LoVo (cell line): ENCODE results near the gene ERBB4.
"Not testable (repeated sequence)": the region's sequence is repeated elsewhere in the genome, so short reads cannot be mapped to it uniquely, and the experiment has no call there.

Experiments
- DNase-seq: peaks from one replicate; pipeline ENCODE4 v3.0.0-alpha.2; 2016; ENCODE audit warnings: low spot score

ERBB4 gene

GRCh38 chr2:211709389-211709788 lies 829.2 kb downstream of the ERBB4 start:
- no peak for DNase-seq

GRCh38 chr2:211692689-211693088 lies 845.9 kb downstream of the ERBB4 start:
- DNase-seq = no peak

- no peak for DNase-seq
These were observed 847.9 kb downstream of the ERBB4 start for GRCh38 chr2:211690736-211691135.

GRCh38 chr2:211688196-211688595 lies 850.4 kb downstream of the ERBB4 start:
- no peak for DNase-seq

- DNase-seq = no peak
These were observed 863.9 kb downstream of the ERBB4 start for GRCh38 chr2:211674715-211675114.

GRCh38 chr2:211673133-211673905 lies 865.3 kb downstream of the ERBB4 start:
- no peak for DNase-seq

GRCh38 chr2:211671977-211672376 lies 866.6 kb downstream of the ERBB4 start:
- DNase-seq = no peak

- DNase-seq = no peak
These were observed 873.3 kb downstream of the ERBB4 start for GRCh38 chr2:211665299-211665698.

- DNase-seq = no peak
These were observed 874.3 kb downstream of the ERBB4 start for GRCh38 chr2:211664321-211664720.

- DNase-seq = no peak
These were observed 884.3 kb downstream of the ERBB4 start for GRCh38 chr2:211654211-211654780.

- no peak for DNase-seq
These were observed 886.3 kb downstream of the ERBB4 start for GRCh38 chr2:211652327-211652726.

- no peak for DNase-seq
These were observed 889.3 kb downstream of the ERBB4 start for GRCh38 chr2:211649331-211649730.

GRCh38 chr2:211631503-211631902 lies 907.1 kb downstream of the ERBB4 start:
- DNase-seq = no peak

GRCh38 chr2:211623096-211623495 lies 915.5 kb downstream of the ERBB4 start:
- no peak for DNase-seq

- no peak for DNase-seq
These were observed 917.6 kb downstream of the ERBB4 start for GRCh38 chr2:211620986-211621385.

- no peak for DNase-seq
These were observed 920.8 kb downstream of the ERBB4 start for GRCh38 chr2:211617803-211618202.

- DNase-seq = no peak
These were observed 927.0 kb downstream of the ERBB4 start for GRCh38 chr2:211611621-211612020.

GRCh38 chr2:211611061-211611518 lies 927.5 kb downstream of the ERBB4 start:
- peak; percentile 48 for DNase-seq

GRCh38 chr2:211609127-211609526 lies 929.5 kb downstream of the ERBB4 start:
- DNase-seq = no peak

GRCh38 chr2:211599146-211599545 lies 939.5 kb downstream of the ERBB4 start:
- DNase-seq = no peak

- no peak for DNase-seq
These were observed 940.4 kb downstream of the ERBB4 start for GRCh38 chr2:211598238-211598637.

GRCh38 chr2:211592006-211592405 lies 946.6 kb downstream of the ERBB4 start:
- not testable (repeated sequence) for DNase-seq

GRCh38 chr2:211591426-211591825 lies 947.2 kb downstream of the ERBB4 start:
- no peak for DNase-seq

GRCh38 chr2:211568439-211568838 lies 970.2 kb downstream of the ERBB4 start:
- DNase-seq = no peak
